HG03575 (cell line): ENCODE results near the gene C4orf36.
"Not testable (repeated sequence)": the region's sequence is repeated elsewhere in the genome, so short reads cannot be mapped to it uniquely, and the experiment has no call there.

ENCODE experiments used
- ATAC-seq: cut with Tn5 transposase; IDR thresholded peaks from one replicate; pipeline ENCODE4 v1.9.1; 2021; ENCODE audit not compliant: unreplicated experiment, insufficient number of reproducible peaks, low FRiP score; ENCODE audit errors: extremely low read depth

The C4orf36 gene

GRCh38 chr4:86875436-86875835, 16.8 kb downstream of the C4orf36 start:
- not testable (repeated sequence) for ATAC-seq

GRCh38 chr4:86872135-86872534, 20.1 kb downstream of the C4orf36 start:
- no peak for ATAC-seq

DNA sequence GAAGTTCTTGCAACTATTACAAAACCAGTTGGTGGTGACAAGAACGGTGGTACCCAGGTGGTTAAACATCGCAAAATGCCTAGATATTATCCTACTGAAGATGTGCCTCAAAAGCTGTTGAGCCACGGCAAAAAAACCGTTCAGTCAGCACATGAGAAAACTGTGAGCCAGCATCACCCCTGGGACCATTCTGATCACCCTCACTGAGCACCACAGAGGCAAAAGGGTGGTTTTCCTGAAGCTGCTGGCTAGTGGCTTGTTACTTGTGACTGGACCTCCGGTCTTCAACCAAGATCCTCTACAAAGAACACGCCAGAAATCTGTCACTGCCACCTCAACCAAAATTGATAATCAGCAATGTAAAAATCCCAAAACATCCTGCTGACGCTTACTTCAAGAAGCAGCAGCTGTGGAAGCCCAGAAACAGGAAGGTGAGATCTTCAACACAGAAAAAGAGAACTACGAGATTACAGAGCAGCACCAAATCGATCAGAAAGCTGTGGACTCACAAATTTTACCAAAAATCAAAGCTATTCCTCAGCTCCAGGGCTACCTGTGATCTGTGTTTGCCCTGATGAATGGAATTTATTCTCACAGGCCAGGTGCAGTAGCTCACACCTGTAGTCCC, 21.7 kb downstream of the C4orf36 start:
- ATAC-seq = no peak

GRCh38 chr4:86857341-86858052, 34.7 kb downstream of the C4orf36 start:
- ATAC-seq = no peak

- ATAC-seq = no peak
These were observed 35.3 kb downstream of the C4orf36 start for GRCh38 chr4:86856896-86857295.

DNA sequence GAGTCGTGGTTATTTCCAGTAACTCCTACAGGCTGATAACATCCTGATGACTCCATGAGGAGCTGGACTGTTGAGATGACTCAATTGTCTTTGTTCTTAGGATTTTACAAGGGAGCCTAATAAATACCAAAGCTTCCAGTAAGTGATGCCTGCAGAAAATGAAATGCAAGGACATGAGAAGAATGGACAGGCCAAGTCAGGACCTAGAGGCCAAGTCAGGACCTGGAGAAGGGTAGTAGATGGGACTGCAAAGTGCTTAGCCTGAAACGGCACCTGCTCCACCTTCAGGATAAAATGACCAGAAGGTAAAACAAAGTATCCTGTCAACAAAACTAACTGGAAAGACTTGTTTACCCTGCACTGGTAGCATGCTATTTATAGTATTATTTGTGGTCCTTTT, 36.6 kb downstream of the C4orf36 start:
- ATAC-seq = no peak

DNA sequence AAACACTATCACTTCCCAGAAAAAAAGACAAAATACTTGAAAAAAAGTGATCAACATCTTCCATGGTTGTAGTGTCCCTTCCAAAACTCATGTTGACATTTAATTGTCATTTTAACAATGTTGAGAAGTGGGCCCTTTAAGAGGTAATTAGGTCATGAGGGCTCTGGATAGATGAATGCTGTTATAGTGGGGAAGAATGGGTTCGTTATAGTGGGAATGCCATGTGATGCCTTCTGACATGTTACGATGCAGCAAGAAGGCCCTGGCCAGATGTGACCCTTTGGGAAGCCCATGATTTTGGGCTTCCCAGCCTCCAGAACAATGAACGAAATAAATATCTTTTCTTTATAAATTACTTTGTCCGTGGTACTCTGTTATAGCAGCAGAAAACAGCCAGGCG, 39.0 kb downstream of the C4orf36 start:
- no peak for ATAC-seq

DNA sequence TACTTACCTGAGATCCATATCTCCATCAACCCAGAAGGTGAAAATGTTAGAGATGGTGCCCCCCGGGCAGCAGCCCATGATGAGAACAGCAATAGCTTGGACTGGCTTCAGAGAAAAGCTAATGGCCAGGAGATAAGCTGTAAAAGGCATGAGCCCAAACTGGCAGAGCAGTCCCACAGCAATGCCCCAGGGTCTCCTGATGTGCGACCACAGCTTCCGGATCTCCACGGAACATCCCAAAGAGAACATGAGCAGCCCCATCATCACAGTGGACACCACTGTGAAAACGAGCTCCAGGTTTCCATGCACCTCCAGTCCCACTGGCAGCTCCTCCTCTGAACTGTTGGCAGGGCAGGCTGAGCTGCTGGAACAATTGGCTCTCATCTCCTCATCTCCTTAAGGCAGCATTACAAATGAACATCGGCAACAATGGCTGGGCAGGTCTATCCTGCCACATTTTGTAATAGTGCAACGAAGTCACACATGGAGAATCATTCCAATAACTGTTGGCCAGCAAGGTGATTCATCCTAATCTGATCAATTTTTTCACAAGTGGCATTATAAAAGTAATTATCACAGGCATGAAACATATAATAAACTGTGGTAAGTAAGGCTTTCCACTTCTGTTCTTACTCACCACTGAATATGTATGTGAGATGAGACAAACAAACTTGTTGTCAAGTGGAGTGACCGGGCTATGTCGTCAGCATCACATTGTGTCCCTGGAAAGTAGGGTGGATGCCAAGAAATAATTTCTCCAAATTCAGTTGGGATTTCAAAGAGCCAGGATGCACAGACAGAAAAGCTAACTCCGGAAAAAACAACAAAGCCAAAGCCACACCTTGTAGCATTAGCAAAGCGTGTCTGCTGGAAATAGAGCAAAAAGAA, 43.2 kb downstream of the C4orf36 start, which contains the start of gene SLC10A6:
TSS of gene SLC10A6 (minus strand) at position 653 of the 888 bp plus-strand sequence. CDS start at position 384, 269 bp downstream.
- ATAC-seq = no peak

DNA sequence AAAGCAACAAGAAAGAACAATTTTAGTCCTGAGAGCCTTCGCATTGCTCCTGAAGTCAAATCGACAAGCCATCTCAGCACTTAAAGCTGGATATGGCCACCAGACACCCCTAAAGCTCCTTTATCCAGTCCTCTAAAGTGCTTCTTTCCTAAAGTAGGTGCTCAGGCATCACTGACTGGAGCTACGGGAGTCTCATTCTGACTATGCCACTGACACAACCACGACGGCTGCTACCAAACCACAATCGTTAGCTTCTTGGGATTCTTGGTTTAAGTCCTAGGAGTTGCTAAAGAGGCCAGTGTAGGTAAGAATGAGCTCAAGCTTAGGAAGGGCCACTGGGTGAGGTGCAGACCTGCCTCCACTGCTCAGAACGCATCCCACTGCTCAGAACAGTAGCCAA, 44.1 kb downstream of the C4orf36 start:
- no peak for ATAC-seq

DNA sequence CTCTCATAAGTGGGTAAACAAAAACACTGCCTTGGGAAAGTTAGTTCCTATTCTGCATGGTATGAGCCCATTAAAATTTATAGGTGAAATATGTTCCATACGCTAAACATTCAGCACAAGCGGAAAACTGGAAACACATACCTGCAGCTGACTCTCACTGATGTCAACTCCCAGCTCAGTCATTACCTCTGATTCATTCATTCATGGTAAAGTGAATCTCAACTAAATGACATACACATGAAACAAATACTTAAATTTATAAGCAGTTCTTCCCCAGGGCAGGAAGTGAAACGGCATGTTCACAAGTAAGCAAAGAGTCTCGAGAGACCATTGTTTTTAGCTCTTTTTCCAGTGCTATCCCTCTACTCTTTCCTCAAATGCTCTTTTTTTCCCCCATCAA, 44.7 kb downstream of the C4orf36 start:
- no peak for ATAC-seq

- ATAC-seq = no peak
These were observed 45.3 kb downstream of the C4orf36 start for GRCh38 chr4:86846921-86847320.

GRCh38 chr4:86845593-86845992, 46.6 kb downstream of the C4orf36 start:
- ATAC-seq = no peak

- no peak for ATAC-seq
These were observed 50.9 kb downstream of the C4orf36 start for GRCh38 chr4:86841309-86841708.

GRCh38 chr4:86840858-86841257, 51.4 kb downstream of the C4orf36 start:
- no peak for ATAC-seq

- ATAC-seq = no peak
These were observed 54.3 kb downstream of the C4orf36 start for GRCh38 chr4:86837691-86838503.

- ATAC-seq = no peak
These were observed 56.5 kb downstream of the C4orf36 start for GRCh38 chr4:86835677-86836076.

- ATAC-seq = no peak
These were observed 57.3 kb downstream of the C4orf36 start for GRCh38 chr4:86834901-86835300.

DNA sequence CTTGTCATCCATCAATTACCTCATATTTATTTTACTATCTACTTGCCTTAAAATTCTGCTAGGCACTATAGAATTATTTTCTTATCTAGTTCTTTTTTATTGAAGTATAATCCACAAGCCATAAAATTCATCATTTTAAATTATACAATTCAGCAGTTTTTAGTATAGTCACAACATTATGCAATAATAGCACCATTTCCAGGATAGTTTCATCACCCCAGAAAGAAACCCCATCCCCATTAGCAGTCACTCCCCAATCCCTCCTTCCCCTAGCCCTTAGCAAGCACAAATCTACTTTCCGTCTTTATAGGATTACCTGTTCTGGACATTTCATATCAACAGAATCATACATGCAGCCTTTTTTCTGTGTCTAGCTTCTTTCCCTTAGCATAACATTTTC, 58.6 kb downstream of the C4orf36 start:
- no peak for ATAC-seq
